K562 (cell line): ENCODE results near the gene CCT3. TPM values are rescaled to one million over a fixed set of nuclear protein-coding genes. Genes with fewer than 3 reads are reported as not detected.

Experiments used
- ATAC-seq: fragments of 200-7000 bp; cut with Tn5 transposase; 3 replicates; pipeline ENCODE4 v1.9.1; 2020; ENCODE audit warnings: moderate library complexity
- BruUV-seq: library from RNA; stranded (reverse); fragments of 400-500 nt; replicated peaks from 2 replicates; lab custom pipeline; 2021; lab: Mats Ljungman, UMichigan
- CTCF ChIA-PET: fragments of 300-600 bp; formaldehyde crosslinking; extraction: SDS; loops from one replicate; lab custom pipeline; 2021; ENCODE audit warnings: low intra/inter-chr PET ratio; lab: Yijun Ruan, JAX
- POLR2A ChIA-PET: fragments of 300-600, 350-650 bp; sonication (Branson Sonifier 250); formaldehyde crosslinking; extraction: SDS; loops from one replicate; lab custom pipeline; 2021; ENCODE audit warnings: antibody characterized with exemption, inconsistent platforms; lab: Yijun Ruan, JAX
- DNase-seq, 4 experiments: peaks; one replicate each; pipeline versions ENCODE4 v3.0.0 to v3.0.0-alpha.2; 2011 to 2018; ENCODE audit warnings: low spot score in 3 of 4, mixed read lengths in 3 of 4; ENCODE audit errors: extremely low read depth in 1 of 4
- FAIRE-seq: peaks from 2 replicates; lab custom pipeline; 2011; peaks lifted over from hg19 to GRCh38; lab: Jason Lieb, UNC
- H2AFZ ChIP-seq: 2 replicates; pipeline ENCODE4 v1.6.0; 2011; ENCODE audit warnings: low read depth, low read length, control low read depth, inconsistent platforms
- H3K27ac ChIP-seq: fragments of 200-600 bp; 3 replicates; pipeline ENCODE4 v1.8.0; 2011; ENCODE audit warnings: low read depth, mild to moderate bottlenecking, control low read depth, inconsistent platforms, low read length, moderate library complexity, mixed read lengths; ENCODE audit errors: extremely low read depth
- H3K27me3 ChIP-seq, 2 experiments: fragments of 300-600 bp in 1 of 2; 2 replicates in 1 of 2; 3 replicates in 1 of 2; pipeline versions ENCODE4 v1.6.0 to v1.8.0; 2011; ENCODE audit warnings: inconsistent platforms in 2 of 2, low read length in 2 of 2, mild to moderate bottlenecking in 1 of 2, mixed read lengths in 1 of 2, moderate library complexity in 1 of 2; ENCODE audit not compliant: control insufficient read depth in 2 of 2, insufficient read depth in 2 of 2
- H3K36me3 ChIP-seq: fragments of 300-600 bp; 3 replicates; pipeline ENCODE4 v1.8.0; 2011; ENCODE audit warnings: mild to moderate bottlenecking, low read length, inconsistent platforms; ENCODE audit not compliant: control insufficient read depth, insufficient read depth
- H3K4me1 ChIP-seq, 2 experiments: fragments of 200-600 bp in 1 of 2; replicated peaks in 1 of 2; 2 replicates in 1 of 2; 3 replicates in 1 of 2; pipeline versions ENCODE4 v1.5.1 to v1.8.0; 2011; ENCODE audit warnings: inconsistent platforms in 2 of 2, low read length in 2 of 2, mild to moderate bottlenecking in 1 of 2, mixed read lengths in 1 of 2, moderate library complexity in 1 of 2; ENCODE audit not compliant: control insufficient read depth in 2 of 2, insufficient read depth in 2 of 2
- H3K4me2 ChIP-seq: 2 replicates; pipeline ENCODE4 v1.6.1; 2011; ENCODE audit warnings: low read length, control low read depth, inconsistent platforms, mixed read lengths; ENCODE audit not compliant: insufficient read depth
- H3K4me3 ChIP-seq: fragments of 200-600 bp; sonication (generic), shearing (Covaris generic); 2 replicates; pipeline ENCODE4 v1.5.1; 2016; ENCODE audit warnings: control low read depth, inconsistent platforms
- H3K79me2 ChIP-seq: fragments of 200-600 bp; 3 replicates; pipeline ENCODE4 v1.8.0; 2011; ENCODE audit warnings: low read length, inconsistent platforms; ENCODE audit not compliant: control insufficient read depth, insufficient read depth
- H3K9ac ChIP-seq, 2 experiments: 2 replicates each; pipeline versions ENCODE4 v1.6.0 to v1.6.1; 2011; ENCODE audit warnings: low read depth in 2 of 2, low read length in 2 of 2, control low read depth in 1 of 2, inconsistent platforms in 1 of 2, mild to moderate bottlenecking in 1 of 2, mixed read lengths in 1 of 2; ENCODE audit not compliant: insufficient read depth in 1 of 2
- H3K9me1 ChIP-seq: one replicate; pipeline ENCODE4 v1.6.0; 2011; ENCODE audit warnings: inconsistent platforms, mild to moderate bottlenecking, low read length, moderate library complexity; ENCODE audit not compliant: control insufficient read depth, insufficient read depth
- H3K9me3 ChIP-seq: replicated peaks from 2 replicates; pipeline ENCODE4 v1.5.1; 2011; ENCODE audit warnings: low read depth, low read length, inconsistent platforms; ENCODE audit not compliant: control insufficient read depth, insufficient read depth
- H4K20me1 ChIP-seq: replicated peaks from 2 replicates; pipeline ENCODE4 v1.6.1; 2011; ENCODE audit warnings: low read length, inconsistent platforms, mixed read lengths; ENCODE audit not compliant: control insufficient read depth, insufficient read depth
- CBX8 ChIP-seq: fragments of 200-600 bp; sonication (generic); IDR thresholded peaks from 2 replicates; pipeline ENCODE4 v1.6.1; 2012; ENCODE audit warnings: borderline replicate concordance, mixed run types, low read depth, mild to moderate bottlenecking, moderate library complexity, mixed read lengths, low read length, control low read depth, inconsistent platforms; ENCODE audit not compliant: poor library complexity, severe bottlenecking; ENCODE audit errors: extremely low read depth
- CEBPB ChIP-seq: fragments of 450-650 bp; IDR thresholded peaks from 2 replicates; pipeline ENCODE4 v1.6.1; 2016; ENCODE audit warnings: missing genetic modification characterization, missing compliant biosample characterization
- FOXK2 ChIP-seq, 2 experiments: fragments of 450-650 bp; IDR thresholded peaks in 1 of 2; conservative IDR thresholded peaks in 1 of 2; 2 replicates each; pipeline ENCODE4 v1.6.1; 2016; ENCODE audit warnings: low read depth in 2 of 2, mild to moderate bottlenecking in 1 of 2
- HCFC1 ChIP-seq: IDR thresholded peaks from 2 replicates; pipeline ENCODE4 v1.6.1; 2012; ENCODE audit warnings: low read depth, low read length, improper control_type of control experiment
- HES1 ChIP-seq: fragments of 450-650 bp; IDR thresholded peaks from 2 replicates; pipeline ENCODE4 v1.6.1; 2016; ENCODE audit warnings: low read depth, mild to moderate bottlenecking, moderate library complexity
- RUNX1 ChIP-seq: sonication (generic); IDR thresholded peaks from 2 replicates; pipeline ENCODE4 v1.6.1; 2016; ENCODE audit warnings: antibody characterized with exemption, low read depth
- ZBTB9 ChIP-seq: fragments of 450-650 bp; formaldehyde crosslinking; IDR thresholded peaks from 2 replicates; pipeline ENCODE4 v1.4.0; 2020; ENCODE audit warnings: mild to moderate bottlenecking, moderate library complexity
- ZNF146 ChIP-seq: IDR thresholded peaks from one replicate; pipeline ENCODE4 v1.6.1; 2018; ENCODE audit warnings: missing compliant biosample characterization; ENCODE audit not compliant: unreplicated experiment
- ZNF518B ChIP-seq: fragments of 250-450 bp; sonication (Bioruptor Pico); IDR thresholded peaks from 2 replicates; pipeline ENCODE4 v1.5.0; 2021; ENCODE audit warnings: mild to moderate bottlenecking, moderate library complexity
- ZNF586 ChIP-seq: fragments of 450-650 bp; formaldehyde crosslinking; conservative IDR thresholded peaks from 2 replicates; pipeline ENCODE4 v1.4.0; 2020; ENCODE audit warnings: mild to moderate bottlenecking, moderate library complexity
- WGBS: fragments of 100-300 bp; shearing (Covaris generic); methylation state at CpG from one replicate; pipeline ENCODE4 v1.1.6; 2016; ENCODE audit warnings: low coverage, mixed read lengths; ENCODE audit not compliant: insufficient coverage; ENCODE audit errors: missing lambda C conversion rate; 5-methylcytosine and 5-hydroxymethylcytosine counted together
- in situ Hi-C: fragments of 300-500 bp; cut with MboI; formaldehyde crosslinking; loops from 4 replicates; pipeline ENCODE4 v1.15.0; 2018; ENCODE audit warnings: inconsistent platforms, mixed read lengths
- intact Hi-C: fragments of 100-400 bp; cut with micrococcal nuclease; formaldehyde crosslinking; loops from 2 replicates; pipeline ENCODE4 v1.14.2; 2022
- polyA plus RNA-seq, 8 experiments: library from polyadenylated mRNA; depleted of rRNA in 4 of 8; stranded (reverse) in 5 of 8; unstranded in 3 of 8; fragments of >200 nt; fragmentation: Nextera tagmentation in 2 of 8; fragmentation: Illumina TruSeq in 1 of 8; extraction: Ambion mirVana in 2 of 8; extraction: Trizol in 1 of 8; gene quantifications; 2 replicates each; pipeline versions ENCODE4 v1.2.1 to v1.2.3, GENCODE V29; 2011 to 2014; ENCODE audit warnings: inconsistent platforms in 1 of 8, missing spikeins in 1 of 8
- total RNA-seq, 7 experiments: library from RNA; depleted of rRNA in 6 of 7; stranded (reverse); fragments of >200 nt in 6 of 7; fragmentation: Illumina TruSeq in 2 of 7; extraction: Trizol in 2 of 7; gene quantifications; 2 replicates each; pipeline versions ENCODE4 v1.2.1 to v1.2.3, GENCODE V29; 2011 to 2021; ENCODE audit warnings: low replicate concordance in 1 of 7
- TF ChIP-seq, protein P1 (sequence below): fragments of 250-450 bp; sonication (Bioruptor Pico); IDR thresholded peaks from 2 replicates; pipeline ENCODE4 v1.4.0; 2020; ENCODE audit warnings: mild to moderate bottlenecking, moderate library complexity
- TF ChIP-seq, protein P2 (sequence below): sonication (generic); formaldehyde crosslinking; IDR thresholded peaks from 2 replicates; pipeline ENCODE4 v1.8.1; 2023; ENCODE audit warnings: mild to moderate bottlenecking, missing genetic modification reagents

The CCT3 gene
- total and polyA plus RNA-seq, 9 of the 15 experiments (the other 6 are each of a cell fraction or from before 2014, with no cell fraction given): 475 to 1,167 (median 610) TPM

DNA sequence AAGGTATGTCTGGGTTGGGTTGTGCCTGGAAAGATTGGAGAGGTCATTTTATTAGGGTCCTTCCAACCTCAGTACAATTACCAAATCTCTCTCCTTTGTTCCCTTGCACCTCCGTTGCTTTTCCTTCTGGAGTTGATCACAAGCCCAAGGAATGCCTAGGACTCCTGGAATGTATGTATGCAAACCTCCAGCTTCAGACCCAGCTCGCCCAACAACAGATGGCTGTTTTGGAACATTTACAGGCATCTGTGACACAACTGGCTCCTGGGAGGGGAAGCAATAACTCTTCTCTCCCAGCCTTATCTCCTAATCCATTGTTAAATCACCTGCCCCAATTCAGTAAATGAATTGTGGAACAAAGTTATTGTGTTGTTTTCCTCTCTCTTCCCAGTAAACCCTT, 8.5 kb upstream of the CCT3 start:
- Histone ChIP-seq H3K4me2 (no peak overlapping the region), H3K36me3 (no peaks in the 10 kb centered on the region), H3K4me3 (no peak overlapping the region), H3K27me3 (peaks cover 0 to 5% of the 10 kb centered on the region in 2 experiments; a peak in 3 of 5 replicates), H3K9me3 (no peaks in the 10 kb centered on the region), H2AFZ (no peak overlapping the region), H3K9me1 (no peaks in the 10 kb centered on the region), H3K4me1 (no peaks in the 10 kb centered on the region), H3K9ac (no peak overlapping the region), H4K20me1 (no peaks in the 10 kb centered on the region), H3K27ac (no peak overlapping the region), H3K79me2 (no peaks in the 10 kb centered on the region)
- in situ Hi-C loops (no loop called here), intact Hi-C loops (no loop called here)
- no peak for FAIRE-seq
- no peak for DNase-seq
- ChIA-PET POLR2A (interaction anchor here (0.9 kb wide), 1 partner anchor 194 kb away, joined by 3 read pairs; no protein-coding TSS in a partner anchor), CTCF (no interaction called here)
- WGBS: 0% methylated on average over 2 of the region's 2 CpGs
- ATAC-seq: no peak
- no TSS peak for BruUV-seq
- no peak for TF ChIP-seq ZNF146 (CRISPR knock-in tag)
- TF ChIP-seq, protein P1, sequence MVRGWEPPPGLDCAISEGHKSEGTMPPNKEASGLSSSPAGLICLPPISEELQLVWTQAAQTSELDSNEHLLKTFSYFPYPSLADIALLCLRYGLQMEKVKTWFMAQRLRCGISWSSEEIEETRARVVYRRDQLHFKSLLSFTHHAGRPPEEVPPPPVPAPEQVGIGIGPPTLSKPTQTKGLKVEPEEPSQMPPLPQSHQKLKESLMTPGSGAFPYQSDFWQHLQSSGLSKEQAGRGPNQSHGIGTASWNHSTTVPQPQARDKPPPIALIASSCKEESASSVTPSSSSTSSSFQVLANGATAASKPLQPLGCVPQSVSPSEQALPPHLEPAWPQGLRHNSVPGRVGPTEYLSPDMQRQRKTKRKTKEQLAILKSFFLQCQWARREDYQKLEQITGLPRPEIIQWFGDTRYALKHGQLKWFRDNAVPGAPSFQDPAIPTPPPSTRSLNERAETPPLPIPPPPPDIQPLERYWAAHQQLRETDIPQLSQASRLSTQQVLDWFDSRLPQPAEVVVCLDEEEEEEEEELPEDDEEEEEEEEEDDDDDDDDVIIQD (CRISPR knock-in tag): no peak
- no peak for TF ChIP-seq RUNX1
- no peak for TF ChIP-seq ZBTB9 (CRISPR knock-in tag)
- TF ChIP-seq, protein P2, sequence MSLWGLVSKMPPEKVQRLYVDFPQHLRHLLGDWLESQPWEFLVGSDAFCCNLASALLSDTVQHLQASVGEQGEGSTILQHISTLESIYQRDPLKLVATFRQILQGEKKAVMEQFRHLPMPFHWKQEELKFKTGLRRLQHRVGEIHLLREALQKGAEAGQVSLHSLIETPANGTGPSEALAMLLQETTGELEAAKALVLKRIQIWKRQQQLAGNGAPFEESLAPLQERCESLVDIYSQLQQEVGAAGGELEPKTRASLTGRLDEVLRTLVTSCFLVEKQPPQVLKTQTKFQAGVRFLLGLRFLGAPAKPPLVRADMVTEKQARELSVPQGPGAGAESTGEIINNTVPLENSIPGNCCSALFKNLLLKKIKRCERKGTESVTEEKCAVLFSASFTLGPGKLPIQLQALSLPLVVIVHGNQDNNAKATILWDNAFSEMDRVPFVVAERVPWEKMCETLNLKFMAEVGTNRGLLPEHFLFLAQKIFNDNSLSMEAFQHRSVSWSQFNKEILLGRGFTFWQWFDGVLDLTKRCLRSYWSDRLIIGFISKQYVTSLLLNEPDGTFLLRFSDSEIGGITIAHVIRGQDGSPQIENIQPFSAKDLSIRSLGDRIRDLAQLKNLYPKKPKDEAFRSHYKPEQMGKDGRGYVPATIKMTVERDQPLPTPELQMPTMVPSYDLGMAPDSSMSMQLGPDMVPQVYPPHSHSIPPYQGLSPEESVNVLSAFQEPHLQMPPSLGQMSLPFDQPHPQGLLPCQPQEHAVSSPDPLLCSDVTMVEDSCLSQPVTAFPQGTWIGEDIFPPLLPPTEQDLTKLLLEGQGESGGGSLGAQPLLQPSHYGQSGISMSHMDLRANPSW (CRISPR knock-in tag): no peak
- TF ChIP-seq ZNF518B (CRISPR knock-in tag): no peak
- no peak for TF ChIP-seq HCFC1
- no peak for TF ChIP-seq CBX8
- no peak for TF ChIP-seq CEBPB (tag)
- TF ChIP-seq HES1: no peak
- no peak for TF ChIP-seq ZNF586 (CRISPR knock-in tag)
- TF ChIP-seq FOXK2 (conservative IDR thresholded peaks at IDR 0.05 in 1 of 2, IDR thresholded peaks at IDR 0.05 in 1 of 2; ENCODE audit: low read depth in 2 of 2): no peak
